WI38 (cell line): ENCODE measurements around the gene POLR2L.

Source experiments
- H3K4me3 ChIP-seq: 2 replicates; pipeline ENCODE4 v1.5.1; 2011; ENCODE audit warnings: low read depth, mild to moderate bottlenecking, control low read depth, low read length
- CTCF ChIP-seq: IDR thresholded peaks from 2 replicates; pipeline ENCODE4 v1.5.1; 2012; ENCODE audit warnings: low read depth, mild to moderate bottlenecking, control low read depth, low read length

The POLR2L gene

GRCh38 chr11:789943-790342, 52.4 kb downstream of the POLR2L start, which contains the start of gene CEND1:
Gene CEND1 (minus strand): TSS chr11:790090. CDS start chr11:788576, 1,514 bp downstream.
- peak within 1 kb of the TSS; percentile 46 for H3K4me3 ChIP-seq

More at GRCh38 chr11:789943-790342, 52.4 kb downstream of the POLR2L start, which contains the start of gene CEND1:
- TF ChIP-seq CTCF = no peak
